HG03045 (cell line): Measurements from ENCODE around the gene DRAXIN.

Source experiments
- ATAC-seq: cut with Tn5 transposase; IDR thresholded peaks from one replicate; pipeline ENCODE4 v1.9.1; 2021; ENCODE audit warnings: mild to moderate bottlenecking, moderate library complexity; ENCODE audit not compliant: unreplicated experiment

DRAXIN gene

DNA sequence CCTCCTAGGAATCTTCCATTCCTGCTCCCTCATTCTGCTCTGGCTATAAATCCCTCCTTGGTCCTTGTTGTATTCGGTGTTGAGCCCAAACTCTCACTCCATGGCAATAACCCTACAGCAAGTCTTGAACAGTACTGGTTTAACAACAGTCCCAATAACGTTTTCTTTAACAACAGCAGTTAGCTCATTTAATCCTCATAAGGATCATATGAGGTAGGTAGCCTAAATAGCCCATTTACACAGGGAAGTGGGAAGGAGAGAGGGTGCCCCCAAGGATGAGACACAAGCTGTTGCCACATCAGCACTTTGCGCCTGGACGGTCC is 44.0 kb downstream of the DRAXIN start:
- ATAC-seq = no peak

- ATAC-seq = peak; percentile 68
Measured at GRCh38 chr1:11735854-11736745, 44.6 kb downstream of the DRAXIN start, which contains the start of gene AGTRAP. Gene AGTRAP, plus strand, starts transcription at chr1:11736136. Its CDS starts 73 bp downstream, at chr1:11736209.

- ATAC-seq = no peak
Measured at GRCh38 chr1:11736746-11737639, 45.5 kb downstream of the DRAXIN start.

GRCh38 chr1:11738096-11738495 is 46.6 kb downstream of the DRAXIN start:
- no peak for ATAC-seq

- ATAC-seq = no peak
Measured at GRCh38 chr1:11738783-11739182, 47.3 kb downstream of the DRAXIN start.

DNA sequence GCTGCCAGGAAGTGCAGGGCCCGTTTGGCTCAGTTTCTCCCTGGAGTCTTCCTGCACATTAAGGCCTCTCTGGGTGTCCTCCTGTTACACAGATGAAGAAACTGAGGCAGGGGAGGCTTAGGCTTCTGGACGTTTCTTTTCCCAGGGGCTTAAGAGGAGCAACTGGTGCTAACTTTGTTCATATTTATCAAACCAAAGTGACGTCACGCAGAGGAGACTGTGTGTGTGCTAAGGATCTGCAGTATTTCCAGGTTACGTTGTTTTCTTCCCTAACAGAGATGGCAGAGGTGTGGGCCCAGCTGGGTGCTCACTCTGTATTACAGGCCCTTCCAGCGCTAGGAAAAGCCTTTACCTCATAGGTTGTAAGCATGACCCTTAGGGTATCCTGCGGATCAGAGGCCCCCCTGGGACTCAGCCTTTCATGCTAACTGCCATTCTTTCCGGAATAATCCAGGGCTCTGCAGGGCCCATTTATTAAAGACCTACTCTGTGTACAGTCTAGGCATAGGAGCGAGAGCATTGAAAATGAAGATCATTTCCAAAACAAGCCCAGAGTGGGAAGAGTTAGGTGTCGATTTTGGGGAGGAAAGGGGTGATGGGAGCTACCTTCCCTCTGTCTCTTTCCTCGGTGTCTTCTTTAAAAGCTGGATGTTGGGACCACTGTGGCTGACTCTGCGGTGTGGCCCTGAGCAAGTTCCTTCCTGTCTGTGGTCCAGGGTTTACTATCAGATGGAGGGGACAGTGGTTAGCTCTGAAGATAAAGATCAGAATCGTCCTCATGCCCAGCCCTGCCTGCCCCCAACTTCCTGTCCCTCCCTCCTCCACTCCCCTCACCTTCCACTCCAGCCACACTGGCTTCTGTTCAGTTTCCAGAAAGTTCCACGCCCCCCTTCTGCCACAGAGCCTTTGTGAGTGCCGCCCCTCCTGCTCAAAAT is 49.0 kb downstream of the DRAXIN start:
- ATAC-seq = no peak

- ATAC-seq = no peak
Measured at GRCh38 chr1:11741482-11741881, 50.0 kb downstream of the DRAXIN start.

GRCh38 chr1:11741919-11742558 is 50.5 kb downstream of the DRAXIN start:
- ATAC-seq = no peak

- ATAC-seq = no peak
Measured at GRCh38 chr1:11744287-11744686, 52.8 kb downstream of the DRAXIN start.

DNA sequence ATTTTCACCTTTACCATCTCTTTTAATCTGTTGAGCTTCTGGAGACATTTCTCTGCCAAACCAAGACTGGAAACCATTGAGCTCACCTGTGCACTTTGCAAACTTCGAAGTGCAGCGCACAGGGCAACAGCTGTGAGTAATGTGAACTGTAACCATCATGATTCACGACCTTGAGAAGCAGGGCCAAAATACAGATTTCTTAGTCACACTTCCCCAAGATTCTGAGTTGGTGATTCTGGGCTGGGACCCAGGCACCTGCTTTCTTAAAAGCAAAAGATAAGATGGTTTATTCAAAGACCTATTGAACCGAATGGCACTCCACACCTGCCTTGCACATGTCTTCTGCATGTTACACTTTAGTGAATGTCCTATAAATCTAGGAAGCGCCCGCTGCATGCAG is 54.6 kb downstream of the DRAXIN start:
- ATAC-seq = no peak

DNA sequence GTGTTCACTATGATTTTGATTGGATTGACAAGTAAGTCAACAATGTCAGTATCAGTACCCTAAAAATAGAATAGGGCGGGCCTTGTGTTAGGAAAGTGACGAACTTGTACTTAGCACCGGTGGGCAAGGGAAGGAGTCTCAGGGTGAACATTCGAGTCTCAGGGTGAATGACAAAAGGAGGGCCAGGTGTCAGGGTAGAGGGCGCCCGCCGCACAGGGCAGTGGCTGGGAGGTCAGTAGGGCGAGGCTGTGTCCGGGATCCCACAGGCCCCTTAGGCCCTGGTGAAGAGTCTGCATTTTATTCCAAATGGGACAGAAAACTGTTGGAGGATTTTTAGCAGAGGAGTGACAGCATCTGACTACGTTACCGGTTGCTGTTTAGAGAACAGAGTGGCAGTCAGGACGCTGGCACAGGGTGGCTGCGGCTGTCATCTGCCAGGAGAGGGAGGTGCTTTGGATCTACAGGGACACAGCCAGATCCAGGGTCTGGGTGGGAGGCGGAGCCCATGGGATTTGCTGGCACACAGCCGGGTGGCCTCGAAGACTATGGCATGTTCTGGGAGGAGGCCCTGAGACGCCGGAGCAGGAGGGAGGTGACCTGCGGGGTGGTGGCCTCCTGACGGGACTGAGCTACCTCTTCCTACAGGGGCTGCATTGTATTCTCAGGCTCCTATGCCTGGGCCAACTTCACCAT is 55.4 kb downstream of the DRAXIN start:
- ATAC-seq = no peak

- ATAC-seq = no peak
Measured at GRCh38 chr1:11748294-11749202, 57.0 kb downstream of the DRAXIN start.

DNA sequence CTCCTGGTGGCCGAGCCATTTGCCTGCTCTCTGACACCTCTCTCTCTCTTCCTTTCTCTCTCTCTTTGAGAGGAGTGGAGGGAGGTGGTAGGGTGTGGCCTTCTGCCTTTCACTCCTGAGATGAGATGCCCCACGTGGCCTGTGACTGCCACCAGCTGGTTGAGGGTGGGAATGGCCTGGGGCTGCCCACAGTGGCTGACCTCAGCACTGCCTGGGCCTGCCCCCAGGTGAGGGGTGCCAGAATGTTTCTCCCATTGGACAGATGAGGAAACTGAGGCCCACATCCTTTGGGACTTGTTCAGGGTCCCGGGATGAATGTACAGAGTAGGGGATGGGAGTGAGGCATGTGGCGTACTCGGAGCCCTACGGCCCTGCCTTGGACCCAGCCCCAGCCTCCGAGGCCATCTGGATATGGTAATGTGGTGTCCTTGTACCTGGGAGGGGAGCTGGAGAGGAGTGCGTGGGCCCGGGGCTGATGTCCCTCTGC is 57.7 kb downstream of the DRAXIN start:
- peak; percentile 51 for ATAC-seq

DNA sequence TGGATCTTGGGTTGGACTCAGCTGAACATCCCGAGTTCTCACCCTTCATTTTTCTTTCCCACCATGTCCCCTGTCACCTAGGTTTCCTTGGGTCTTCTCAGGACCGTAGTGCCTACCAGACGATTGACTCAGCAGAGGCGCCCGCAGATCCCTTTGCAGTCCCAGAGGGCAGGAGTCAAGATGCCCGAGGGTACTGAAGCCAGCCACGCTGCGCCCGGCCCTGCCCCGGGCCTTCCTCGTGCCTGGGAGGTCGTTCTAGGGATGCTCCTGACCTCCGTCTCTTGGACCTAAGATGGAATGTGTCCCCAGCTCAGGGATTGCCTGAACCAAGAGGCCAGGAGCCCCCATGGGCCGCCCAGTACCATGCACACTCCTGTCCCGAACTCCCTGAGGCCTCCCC is 58.5 kb downstream of the DRAXIN start:
- no peak for ATAC-seq

- no peak for ATAC-seq
Measured at GRCh38 chr1:11751087-11751486, 59.6 kb downstream of the DRAXIN start.

DNA sequence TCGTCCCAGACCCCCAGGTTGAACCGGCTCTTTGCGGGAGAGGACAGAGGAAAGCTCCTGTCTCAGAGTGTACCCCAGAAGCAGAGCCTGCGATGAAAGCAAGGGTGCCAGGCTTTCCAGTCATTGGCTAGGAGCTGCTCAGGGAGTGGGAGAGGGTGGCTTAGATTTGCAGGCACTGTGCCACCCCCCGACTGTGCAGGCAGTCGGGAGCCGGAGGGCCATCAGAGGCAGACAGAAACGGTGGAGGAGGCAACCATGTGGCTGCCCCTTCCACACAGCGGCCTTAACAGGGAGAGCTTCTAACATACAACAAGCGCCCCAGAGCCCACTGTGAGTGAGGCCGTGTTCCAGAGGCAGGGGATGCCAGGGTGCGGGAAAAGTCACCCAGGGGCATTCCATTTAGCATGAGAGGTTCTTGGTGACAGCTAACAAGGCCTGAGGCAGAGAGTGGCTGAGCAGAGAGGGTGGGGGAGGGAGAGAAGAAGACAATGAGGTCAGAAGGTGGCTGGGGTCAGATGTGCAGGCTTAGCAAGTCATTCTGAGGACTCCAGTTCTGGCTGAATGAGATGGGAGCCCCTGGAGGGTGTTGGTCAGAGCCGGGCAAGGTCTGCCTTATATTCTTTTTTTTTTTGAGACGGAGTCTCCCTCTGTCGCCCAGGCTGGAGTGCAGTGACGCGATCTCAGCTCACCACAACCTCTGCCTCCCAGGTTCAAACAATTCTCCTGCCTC is 61.0 kb downstream of the DRAXIN start:
- no peak for ATAC-seq

- no peak for ATAC-seq
Measured at GRCh38 chr1:11753555-11754208, 62.2 kb downstream of the DRAXIN start.
